GOT3 (cell line): ENCODE data around the gene PLA2G2E.

Experiments
- DNase-seq: peaks from one replicate; lab custom pipeline; 2025; ENCODE audit warnings: mixed read lengths; lab: John Stamatoyannopoulos, UW

Gene PLA2G2E, protein sequence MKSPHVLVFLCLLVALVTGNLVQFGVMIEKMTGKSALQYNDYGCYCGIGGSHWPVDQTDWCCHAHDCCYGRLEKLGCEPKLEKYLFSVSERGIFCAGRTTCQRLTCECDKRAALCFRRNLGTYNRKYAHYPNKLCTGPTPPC

DNA sequence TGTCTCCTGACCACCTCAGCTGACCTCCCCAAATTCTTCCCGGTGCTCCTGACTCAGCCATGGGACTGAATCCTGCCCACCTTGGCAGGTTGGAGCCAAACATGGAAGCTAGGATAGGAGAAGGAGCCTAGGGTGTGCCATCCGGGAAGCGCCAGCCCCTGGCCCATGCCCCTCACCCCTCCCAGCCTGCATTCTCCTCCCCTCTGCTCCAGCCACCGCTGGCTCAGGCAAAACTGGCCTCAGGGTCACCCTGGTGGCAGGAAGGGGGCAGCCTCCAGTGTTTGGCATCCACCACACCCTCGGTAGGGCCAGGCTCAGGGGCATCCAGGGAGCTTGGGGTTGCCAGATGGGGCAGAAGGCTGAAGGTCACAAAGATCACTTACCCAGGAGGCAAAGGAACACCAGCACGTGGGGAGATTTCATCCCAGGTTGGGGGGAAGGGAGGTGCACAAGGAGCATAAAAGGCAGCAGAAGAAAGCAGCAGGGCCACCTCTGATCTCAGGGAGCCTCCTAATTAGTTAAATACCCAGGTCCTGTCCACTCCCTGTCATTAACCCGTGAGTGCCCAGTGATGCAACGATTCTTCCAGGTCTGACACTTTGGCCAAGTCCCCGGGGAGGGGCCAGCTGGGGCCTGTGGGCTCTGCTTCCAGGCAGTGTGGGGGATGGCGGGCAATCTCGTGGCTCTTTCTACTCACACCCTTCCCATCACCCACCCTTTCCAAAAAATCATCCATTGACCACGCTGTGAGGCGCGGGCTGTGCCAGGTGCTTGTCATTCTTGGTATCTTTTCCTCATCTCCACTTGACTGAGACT, at the start of gene PLA2G2E:
Gene PLA2G2E (minus strand): TSS at position 481 of the 816 bp plus-strand sequence. CDS start 58 bp downstream, at position 423.
- no peak for DNase-seq

DNA sequence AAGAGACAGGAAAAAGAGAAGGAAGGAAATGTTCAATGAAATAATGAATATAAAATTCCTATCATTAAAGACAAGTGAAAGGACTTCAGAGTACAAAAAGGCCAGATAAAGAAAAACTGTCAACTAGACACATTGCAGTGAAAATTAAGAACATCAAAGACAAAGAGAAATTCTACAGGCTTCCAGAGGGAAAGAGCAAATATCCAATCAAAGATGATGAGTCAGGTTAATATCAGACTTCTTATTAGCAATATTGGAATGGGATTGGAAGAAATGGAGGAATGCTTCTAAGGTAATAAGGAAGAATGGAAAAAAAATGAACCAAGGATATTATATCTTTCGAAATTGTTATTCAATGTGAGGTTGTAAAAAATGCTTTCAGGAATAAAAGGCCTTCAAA, 48.2 kb upstream of the PLA2G2E start:
- no peak for DNase-seq

DNA sequence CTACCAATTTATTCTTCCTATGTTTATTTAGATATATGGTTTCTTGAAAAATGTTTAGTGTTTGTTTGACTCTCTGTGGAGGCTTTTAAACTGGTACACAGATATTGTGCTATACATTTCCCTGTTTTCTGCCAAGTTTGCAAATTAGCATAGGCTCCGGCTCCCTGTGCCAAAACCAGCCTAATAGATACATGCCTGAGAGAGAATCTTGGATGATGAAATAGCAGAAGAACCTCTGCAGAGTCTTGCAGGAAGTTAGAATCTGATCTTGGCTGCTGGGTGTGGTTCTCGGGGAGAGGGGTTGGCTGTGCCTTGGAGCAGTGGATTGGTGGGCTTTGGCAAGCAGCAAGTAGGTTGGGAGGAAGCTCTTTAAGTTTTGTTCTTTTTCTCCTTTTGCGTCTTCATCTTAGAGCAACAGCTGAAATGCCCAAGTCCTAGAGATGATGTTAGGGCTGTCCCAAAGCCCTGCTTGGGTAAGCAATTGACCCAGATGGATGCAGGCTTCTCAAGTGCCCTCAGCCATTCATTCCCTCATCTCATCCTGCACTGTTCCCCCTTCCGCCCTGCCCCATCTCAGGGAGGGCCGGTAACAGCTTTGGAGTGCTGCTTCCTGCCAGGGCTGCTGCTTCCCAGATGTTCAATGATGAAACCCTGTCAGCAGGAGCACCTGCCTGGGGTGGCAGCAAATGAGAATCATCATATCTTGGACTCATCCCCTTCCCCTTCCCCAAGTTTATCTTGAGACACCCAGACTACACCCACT, 46.7 kb upstream of the PLA2G2E start:
- DNase-seq: no peak

DNA sequence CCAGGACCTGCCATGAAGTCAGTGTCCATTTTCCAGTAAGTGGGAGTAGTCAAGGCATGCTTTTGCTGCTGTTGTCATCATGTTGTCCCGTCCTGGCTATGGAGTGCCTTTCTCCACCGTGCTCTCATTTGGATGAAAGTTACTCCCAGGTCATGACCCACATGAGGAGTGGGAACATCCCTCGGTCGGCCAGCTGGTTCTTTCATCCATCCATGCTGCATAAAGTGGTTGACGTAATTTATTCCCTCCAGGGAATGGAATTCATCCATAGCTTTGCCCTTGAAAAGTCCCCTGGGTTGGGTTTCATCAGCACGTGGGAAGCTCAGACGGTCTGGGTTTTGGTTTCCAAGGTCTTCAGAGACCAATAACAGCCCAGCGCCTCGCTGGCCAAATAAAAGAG, 44.4 kb upstream of the PLA2G2E start:
- no peak for DNase-seq

DNA sequence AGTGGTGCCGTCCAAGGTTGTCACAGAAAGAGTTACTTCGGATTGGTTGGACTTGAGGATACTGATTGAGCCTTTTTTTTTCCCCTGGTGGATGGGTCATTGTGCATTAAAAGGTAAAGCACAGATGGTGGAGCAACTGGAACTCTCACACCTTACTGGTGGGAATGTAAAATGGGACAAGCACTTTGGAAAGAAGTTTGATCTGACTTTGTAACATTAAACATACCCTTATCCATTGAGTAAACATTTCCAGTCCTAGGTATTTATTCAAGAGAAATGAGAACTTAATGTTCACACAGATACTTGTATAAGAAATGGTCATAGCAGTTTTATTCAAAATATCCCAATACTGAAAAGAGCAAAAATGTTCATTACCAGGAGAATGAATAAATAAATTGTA, 41.1 kb upstream of the PLA2G2E start:
- no peak for DNase-seq

DNA sequence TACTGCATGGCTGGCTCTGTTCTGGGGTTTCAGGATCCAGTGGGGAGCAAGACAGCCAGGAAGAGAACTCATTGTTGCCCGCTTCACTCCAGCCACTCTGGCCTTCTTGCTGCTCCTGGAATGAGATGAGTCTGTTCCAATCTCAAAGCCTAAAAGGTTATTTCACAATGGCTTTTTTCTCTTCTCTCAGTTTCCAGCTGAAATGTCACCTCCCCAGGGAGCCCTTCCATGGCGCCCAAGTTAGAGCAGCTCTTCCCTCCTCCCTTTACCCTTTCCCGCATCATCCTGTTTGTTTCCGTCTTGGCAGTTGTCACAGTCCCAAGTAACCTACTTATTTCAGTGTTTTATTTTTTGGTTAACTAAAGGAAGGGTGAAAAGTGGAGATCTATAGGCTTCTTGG, 40.2 kb upstream of the PLA2G2E start:
- no peak for DNase-seq

DNA sequence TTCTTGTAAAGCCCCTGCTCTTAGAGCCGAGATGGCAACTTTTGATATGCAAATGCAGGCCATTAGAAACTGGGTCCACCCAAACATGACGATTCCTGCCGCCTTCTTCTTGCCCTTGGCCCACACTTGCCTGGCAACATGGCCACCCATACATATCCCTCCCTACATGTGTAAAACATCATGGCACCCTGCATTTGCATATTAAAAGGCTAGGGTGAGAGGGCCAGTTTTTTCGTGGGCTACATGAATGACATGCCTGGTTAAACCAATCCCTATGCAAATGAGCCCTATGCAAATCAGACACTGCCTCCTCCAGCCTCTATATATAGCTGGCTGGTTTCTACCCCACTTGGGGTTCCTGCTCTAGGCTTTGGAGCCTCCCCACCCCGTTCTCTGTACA, 37.2 kb upstream of the PLA2G2E start:
- no peak for DNase-seq

DNA sequence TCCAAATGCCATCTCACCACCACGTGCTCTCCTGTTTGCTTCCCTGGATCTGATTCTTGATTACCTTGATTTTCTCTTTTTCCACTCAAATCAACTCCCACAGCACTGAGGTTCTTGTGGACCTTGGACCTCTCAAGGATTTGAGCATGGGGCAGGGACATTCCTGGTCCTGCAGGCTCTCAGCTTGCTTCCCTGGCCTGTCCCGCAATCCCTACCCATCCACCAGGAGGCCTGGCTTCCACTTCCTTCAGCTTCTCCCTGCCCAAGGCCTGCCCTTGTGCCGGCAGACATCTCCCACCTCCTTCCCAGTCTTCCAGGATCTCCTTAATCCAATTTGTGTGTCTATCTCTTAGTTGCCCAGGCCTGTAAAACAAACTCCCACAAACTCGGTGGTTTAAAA, 34.4 kb upstream of the PLA2G2E start:
- DNase-seq: no peak

DNA sequence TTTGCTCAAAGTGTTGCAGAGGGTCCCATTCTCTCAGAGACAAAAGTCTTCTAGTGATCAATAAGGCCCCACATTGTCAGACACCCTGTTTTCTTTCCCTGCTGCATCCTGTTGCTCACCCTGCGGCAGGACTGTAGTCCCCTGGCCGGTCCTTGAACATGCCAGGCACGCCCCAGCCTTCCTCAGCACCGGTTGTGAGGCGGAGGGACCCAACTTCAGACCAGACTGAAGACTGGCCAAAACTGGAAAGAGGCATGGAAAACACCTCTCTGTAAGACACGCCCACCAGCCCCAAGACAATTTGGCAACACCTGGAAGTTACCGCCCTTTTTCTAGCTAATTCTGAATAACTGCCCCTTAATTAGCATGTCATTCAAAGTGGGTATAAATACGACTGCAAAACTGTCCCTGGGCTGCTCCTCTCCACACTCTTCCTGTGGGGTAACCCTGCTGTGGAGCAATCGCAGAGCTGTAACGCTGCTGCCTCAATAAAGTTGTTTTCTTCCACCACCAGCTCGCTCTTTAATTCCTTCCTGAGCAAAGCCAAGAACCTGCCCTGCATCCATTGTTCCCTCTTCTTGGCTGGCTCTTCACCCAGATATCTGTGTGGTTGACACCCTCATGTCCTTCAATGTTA, 32.2 kb upstream of the PLA2G2E start:
- DNase-seq: no peak

DNA sequence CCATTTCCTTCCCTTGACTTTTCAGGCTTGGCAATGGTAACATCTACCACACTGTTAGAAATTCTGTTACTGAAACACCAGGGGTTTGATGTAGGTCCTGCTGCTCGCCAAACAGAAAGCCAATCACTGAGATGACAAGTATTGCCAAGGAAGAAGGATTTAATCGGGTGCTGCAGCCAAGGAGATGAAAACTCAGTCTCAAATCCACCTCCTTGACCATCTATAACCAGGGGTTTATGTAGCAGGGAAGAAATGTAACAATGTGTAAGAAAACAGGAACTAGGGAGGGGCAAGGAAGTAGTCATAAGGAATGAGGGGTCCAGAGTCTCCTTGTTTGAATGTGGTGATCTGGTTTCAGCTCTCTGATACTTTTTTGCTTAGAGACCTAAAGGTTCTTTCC, 30.6 kb upstream of the PLA2G2E start:
- no peak for DNase-seq

DNA sequence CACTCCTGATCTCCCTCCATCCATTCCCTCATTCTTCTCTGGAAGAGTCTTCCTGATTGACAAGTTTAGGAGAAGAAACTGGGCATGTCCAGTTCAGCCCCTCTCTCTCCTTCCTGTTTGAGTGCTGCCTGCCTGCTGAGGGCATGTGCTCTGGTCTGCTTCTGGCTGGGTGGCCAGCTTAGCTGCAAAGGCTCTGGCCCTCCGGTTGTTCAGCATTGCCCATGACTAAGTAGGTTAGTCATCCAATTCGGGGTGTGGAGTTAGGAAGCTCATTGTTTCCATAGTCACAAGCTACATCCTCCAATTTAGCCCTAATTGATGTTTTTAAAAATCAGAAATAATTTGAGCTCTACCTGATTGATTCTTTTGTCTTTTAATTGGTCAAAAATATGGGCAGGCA, 25.6 kb upstream of the PLA2G2E start:
- DNase-seq: no peak

DNA sequence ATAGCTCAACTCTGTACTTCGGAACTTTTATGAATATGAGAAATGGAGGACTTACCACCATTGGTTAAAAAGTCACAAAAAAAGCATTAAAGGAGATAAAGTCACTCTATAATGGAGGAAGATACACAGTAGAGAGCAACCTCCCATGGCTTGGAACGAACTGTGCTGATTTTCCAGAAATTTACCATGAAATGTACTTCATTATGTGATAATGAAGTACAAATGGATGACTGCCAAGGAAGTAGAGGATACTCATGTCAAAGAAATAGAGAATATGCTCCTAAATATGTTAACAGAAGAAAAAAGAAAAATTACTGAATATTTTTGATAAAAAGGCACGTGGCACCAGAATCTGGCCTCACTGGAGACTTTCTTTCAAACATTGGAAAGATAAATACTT, 23.6 kb upstream of the PLA2G2E start:
- no peak for DNase-seq

DNA sequence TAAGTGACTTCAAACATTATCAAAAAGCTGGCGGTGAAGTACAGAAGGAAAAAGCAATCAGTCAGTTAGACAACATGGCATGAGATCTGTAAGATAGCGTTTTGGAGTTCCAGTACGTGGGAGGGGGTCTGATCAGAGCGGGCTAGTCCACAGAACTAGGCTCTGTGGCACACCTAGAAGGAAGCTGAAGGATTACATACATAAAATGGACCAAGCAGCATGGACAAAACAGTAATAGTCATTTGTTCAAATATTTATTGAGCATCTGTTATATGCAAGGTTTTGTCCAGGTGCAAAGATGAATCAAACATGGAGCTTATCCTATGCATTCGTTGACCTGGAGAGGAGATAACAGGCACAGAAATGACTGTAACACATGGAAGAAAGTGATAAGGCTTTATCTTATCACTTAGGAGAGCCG, 22.9 kb upstream of the PLA2G2E start:
- DNase-seq: no peak

DNA sequence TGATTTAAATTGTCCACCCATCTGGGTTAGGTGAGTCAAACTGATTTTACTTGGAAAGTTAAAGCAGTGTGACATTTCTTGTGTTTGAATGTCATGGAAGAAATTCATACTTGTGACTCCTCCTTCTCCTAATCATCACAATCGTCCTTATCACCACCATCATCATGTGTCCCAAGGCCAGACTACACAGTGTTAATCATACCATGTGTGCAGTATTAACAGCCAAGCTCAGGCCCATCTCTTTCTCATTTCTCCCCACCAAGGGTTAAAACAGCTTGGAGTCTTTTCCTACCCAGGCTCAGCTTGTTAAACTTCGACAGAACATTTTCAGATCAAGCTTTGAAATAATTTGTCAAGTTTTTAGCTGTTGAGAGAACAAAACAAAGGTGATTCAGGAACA, 22.5 kb upstream of the PLA2G2E start:
- no peak for DNase-seq

DNA sequence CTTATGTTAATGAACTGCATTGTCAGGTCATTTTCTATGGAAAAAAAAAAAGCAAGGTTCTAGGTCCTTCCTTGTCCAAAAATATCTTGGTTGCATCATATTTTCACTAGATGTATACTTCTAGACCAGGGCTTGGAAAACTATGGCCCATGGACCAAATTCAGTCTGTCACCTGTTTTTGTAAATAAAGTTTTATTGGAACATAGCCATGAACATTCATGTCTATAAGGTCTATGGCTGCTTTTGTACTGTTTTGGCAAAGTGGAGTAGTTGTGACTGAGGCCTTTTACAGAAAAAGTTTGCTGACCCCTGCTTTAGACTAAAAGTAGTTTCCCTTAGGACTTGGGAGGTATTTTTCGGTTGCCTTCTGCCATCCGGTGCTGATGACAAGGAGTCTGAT, 19.2 kb upstream of the PLA2G2E start:
- DNase-seq: no peak

DNA sequence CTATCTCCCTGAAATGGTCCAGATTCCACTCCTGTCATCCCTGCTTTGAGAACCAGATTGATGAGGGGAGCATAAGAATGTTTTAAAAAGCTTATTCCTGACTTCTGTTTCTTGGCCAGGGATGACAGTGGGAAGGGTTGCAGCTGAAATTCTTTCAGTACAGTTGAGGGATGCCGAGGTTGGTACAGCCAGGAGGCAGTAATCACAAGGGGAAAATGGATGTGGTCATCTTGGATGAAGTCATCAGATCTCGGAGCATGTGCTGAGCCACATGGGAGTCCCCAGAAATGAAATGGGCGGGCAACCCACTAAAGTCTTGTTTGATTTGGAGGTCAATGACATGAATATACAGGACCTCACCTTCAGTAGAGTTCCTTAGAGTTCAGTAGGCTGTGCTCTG, 18.7 kb upstream of the PLA2G2E start:
- DNase-seq: no peak

DNA sequence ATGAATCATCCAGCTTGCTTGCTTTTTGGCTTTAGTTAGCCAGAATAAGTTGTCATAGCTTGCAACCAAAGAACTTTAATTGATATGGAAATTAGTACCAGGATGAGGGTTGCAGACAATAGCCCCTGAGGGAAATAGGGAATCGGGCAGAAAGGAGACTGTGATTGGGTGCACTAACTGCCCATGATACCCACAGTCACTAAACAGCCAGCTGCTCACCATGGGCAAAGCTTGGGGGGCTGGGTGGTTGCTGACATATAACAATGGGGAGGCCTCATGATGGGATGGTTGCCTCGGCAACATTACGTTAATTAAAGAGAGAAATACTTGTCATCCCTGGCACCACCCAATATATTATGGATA, 17.8 kb upstream of the PLA2G2E start:
- DNase-seq: no peak

DNA sequence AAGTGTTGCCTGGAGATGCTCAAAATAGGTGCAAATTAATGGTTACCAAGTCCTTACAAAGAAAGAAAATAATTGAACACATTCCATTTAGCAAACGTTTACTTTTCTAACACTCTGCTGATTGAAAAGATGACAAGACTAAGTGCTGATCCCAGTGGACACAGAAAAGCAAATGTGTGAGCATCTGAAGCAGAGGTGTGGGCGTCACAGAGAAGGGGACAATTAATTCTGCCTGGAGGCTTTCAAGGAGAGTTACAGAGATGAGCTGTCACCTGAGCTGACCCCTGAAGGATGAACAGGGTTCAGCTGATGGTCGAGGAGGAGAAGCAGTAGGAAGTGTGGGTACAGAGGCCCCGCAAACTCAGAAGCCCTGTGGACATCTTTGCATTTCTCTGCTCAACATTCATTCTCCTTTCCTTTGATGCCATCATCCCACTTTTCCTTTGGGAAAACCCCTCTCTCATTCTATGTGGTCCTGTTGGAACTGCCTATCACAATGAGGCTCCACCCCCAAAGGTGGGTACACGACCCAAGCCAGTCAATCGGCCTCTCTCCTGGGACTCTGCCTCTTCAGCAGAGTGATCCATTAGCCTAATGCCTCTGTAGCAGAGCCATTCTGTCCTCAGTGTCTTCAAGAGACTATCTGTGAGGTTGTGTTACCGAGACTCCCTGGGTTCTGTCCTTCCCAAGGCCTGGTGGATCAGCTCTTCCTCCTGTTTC, 17.2 kb upstream of the PLA2G2E start:
- no peak for DNase-seq

DNA sequence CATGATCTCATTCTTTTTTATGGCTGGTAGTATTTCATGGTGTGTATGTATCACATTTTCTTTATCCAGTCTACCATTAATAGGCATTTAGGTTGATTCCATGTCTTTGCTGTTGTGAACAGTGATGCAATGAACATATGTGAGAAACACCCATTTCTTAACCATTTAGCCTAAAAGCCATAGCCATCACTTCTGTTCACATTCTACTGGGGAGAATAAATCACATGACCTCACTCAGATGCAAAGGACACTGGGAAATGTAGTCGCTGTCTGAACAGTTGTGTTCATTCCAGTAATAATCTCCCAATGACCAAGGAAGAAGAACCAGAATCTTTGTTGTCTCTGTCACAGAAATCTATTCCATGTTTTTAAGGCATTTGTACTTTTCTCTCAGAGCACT, 15.1 kb upstream of the PLA2G2E start:
- no peak for DNase-seq

DNA sequence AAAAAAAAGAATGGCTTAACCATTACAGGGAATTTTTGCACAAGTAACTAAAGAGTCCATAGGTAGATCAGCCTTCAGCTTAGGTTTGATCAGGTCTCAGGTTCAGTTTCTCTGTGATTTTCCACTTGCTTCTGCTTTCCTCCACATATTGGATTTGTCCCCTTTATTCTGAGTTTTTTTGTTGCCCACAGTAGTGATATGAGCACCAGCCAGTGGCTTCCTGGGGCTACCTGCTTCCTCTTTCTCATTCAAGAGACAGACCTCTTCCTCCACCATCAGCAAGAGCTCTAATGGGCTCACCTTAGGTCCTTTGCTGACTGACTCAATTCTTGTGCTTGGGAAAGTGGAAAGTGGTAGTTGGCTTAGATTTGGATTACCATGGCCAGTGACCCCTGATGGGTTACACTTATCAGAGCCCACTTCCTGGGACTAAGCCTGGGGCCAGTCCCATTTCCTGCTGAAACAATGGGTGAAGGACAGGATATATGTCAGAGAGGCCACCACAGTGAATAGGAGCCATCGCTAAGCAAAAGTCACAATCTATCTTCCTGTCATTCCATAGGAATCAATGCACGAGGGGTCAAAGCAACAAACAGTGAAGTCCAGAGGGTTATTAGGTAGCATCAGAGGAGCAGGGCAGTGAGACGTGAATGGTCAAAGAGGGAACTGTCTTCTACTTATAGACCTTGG, 12.8 kb upstream of the PLA2G2E start:
- no peak for DNase-seq

DNA sequence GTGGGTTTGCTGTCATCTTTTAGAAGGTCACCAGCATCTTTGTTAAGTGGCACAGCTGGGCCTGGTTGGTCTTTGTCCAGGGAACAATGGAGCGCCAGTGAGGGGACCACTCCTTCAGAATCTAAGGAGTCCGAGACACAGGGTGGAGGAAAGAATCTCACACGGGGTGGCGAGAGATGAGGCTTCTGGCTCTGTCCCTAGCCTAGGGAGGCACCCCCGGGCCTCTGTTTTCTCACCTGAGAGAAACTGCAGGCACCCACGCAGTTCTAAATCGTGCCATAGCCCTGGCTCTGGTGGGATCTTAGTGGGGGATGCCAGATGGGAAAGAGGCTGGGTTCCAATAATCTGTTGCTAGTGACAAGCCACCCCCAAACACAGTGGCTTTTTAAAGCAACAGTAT, 10.9 kb upstream of the PLA2G2E start:
- DNase-seq: no peak

DNA sequence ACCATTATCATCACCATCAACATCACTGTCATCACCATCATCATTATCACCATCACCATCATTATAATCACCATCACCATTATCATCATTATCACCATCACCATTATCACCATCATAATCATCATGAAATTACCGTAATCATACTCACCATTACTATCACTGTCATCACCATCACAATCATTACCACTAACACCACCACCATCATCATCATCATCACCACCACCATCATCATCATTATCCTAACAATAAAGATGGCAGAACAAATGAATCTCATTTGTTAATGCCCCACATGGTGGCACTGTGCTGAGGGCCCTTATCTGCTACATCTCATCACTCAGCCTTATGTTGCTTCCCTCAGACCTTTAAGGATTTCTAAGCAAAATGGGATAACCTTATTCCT, 9.4 kb upstream of the PLA2G2E start:
- DNase-seq: no peak
